IMR-90 (cell line): ENCODE results near the gene CRYBB2.

Experiments used
- BHLHE40 ChIP-seq: fragments of 150-350 bp; IDR thresholded peaks from 2 replicates; pipeline ENCODE4 v1.6.1; 2016; ENCODE audit warnings: mild to moderate bottlenecking, low read depth, low read length
- POLR2A ChIP-seq: IDR thresholded peaks from 2 replicates; pipeline ENCODE4 v1.6.1; 2012; ENCODE audit warnings: mild to moderate bottlenecking, low read depth, low read length
- RAD21 ChIP-seq: IDR thresholded peaks from 2 replicates; pipeline ENCODE4 v1.6.1; 2012; ENCODE audit warnings: low read length, improper control_type of control experiment
- RCOR1 ChIP-seq: IDR thresholded peaks from 2 replicates; pipeline ENCODE4 v1.6.1; 2012; ENCODE audit warnings: mild to moderate bottlenecking, low read length, improper control_type of control experiment; ENCODE audit not compliant: insufficient replicate concordance
- RFX5 ChIP-seq: IDR thresholded peaks from 2 replicates; pipeline ENCODE4 v1.8.0; 2012; ENCODE audit warnings: low read depth, mild to moderate bottlenecking, low read length, moderate library complexity
- SMC3 ChIP-seq: fragments of 150-350 bp; IDR thresholded peaks from 2 replicates; pipeline ENCODE4 v1.6.1; 2016; ENCODE audit warnings: low read depth, mild to moderate bottlenecking, antibody characterized with exemption, low read length, moderate library complexity
- TF ChIP-seq, protein P1 (sequence below): conservative IDR thresholded peaks from 2 replicates; pipeline ENCODE4 v1.5.1; 2012; ENCODE audit warnings: mild to moderate bottlenecking, low read depth, low read length, improper control_type of control experiment
- TF ChIP-seq, protein P2 (sequence below): fragments of 150-350 bp; IDR thresholded peaks from 2 replicates; pipeline ENCODE4 v1.6.1; 2016; ENCODE audit warnings: low read depth, mild to moderate bottlenecking, low read length, moderate library complexity, borderline replicate concordance

DNA sequence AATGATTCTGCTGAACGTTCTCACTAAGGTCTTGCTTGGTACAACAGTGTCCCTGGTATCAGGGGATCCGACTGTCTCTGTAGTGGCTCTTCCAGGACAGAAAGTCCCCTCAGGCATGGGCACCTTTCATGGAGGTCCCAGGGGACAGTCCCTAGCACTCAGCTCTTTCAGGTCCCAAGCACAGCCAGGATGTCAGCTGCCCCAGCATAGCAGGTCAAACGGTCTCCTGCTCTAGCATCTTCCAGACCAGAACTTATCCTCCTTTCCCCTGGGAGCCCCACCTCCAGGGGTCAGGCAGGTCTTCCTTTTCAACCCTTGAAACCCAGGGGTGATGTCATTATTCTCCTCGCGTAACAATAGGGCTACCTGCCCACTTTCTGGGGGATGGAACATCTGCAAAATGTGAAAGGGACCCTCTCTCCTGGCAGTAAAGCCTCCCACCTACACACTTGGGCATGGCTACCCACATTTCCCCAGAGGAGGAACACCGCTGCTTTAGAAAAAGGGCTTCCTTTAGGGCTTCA lies 44.5 kb upstream of the CRYBB2 start:
- TF ChIP-seq, protein P1, sequence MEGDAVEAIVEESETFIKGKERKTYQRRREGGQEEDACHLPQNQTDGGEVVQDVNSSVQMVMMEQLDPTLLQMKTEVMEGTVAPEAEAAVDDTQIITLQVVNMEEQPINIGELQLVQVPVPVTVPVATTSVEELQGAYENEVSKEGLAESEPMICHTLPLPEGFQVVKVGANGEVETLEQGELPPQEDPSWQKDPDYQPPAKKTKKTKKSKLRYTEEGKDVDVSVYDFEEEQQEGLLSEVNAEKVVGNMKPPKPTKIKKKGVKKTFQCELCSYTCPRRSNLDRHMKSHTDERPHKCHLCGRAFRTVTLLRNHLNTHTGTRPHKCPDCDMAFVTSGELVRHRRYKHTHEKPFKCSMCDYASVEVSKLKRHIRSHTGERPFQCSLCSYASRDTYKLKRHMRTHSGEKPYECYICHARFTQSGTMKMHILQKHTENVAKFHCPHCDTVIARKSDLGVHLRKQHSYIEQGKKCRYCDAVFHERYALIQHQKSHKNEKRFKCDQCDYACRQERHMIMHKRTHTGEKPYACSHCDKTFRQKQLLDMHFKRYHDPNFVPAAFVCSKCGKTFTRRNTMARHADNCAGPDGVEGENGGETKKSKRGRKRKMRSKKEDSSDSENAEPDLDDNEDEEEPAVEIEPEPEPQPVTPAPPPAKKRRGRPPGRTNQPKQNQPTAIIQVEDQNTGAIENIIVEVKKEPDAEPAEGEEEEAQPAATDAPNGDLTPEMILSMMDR, result no peak
- no peak for TF ChIP-seq SMC3
- TF ChIP-seq, protein P2, sequence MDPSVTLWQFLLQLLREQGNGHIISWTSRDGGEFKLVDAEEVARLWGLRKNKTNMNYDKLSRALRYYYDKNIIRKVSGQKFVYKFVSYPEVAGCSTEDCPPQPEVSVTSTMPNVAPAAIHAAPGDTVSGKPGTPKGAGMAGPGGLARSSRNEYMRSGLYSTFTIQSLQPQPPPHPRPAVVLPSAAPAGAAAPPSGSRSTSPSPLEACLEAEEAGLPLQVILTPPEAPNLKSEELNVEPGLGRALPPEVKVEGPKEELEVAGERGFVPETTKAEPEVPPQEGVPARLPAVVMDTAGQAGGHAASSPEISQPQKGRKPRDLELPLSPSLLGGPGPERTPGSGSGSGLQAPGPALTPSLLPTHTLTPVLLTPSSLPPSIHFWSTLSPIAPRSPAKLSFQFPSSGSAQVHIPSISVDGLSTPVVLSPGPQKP, result no peak
- no peak for TF ChIP-seq RFX5
- no peak for TF ChIP-seq POLR2A
- TF ChIP-seq RAD21, result no peak
- TF ChIP-seq BHLHE40, result no peak
- no peak for TF ChIP-seq RCOR1
